Uterus (tissue), 2 donors: ENCODE measurements around the gene ADGRE3.

Experiments used
- CTCF ChIP-seq, 4 experiments: fragments of 200-600 bp in 2 of 4; fragments of 450-650 bp in 2 of 4; sonication (generic) in 2 of 4; IDR thresholded peaks; one replicate each; pipeline ENCODE4 v1.5.1; 2016 to 2019; ENCODE audit warnings: antibody characterized with exemption in 4 of 4, mild to moderate bottlenecking in 2 of 4, moderate library complexity in 1 of 4
- POLR2A ChIP-seq, 2 donors: fragments of 450-650 bp; IDR thresholded peaks; one replicate each; pipeline ENCODE4 v1.6.1; 2016; ENCODE audit warnings: antibody characterized with exemption in 2 of 2, mild to moderate bottlenecking in 1 of 2, moderate library complexity in 1 of 2

GRCh38 chr19:14672188-14672872, 2.3 kb downstream of the ADGRE3 start:
- TF ChIP-seq CTCF (IDR thresholded peaks at IDR 0.05), result no peak
- no peak for TF ChIP-seq POLR2A (IDR thresholded peaks at IDR 0.05)
